ENCODE measurements around the gene NME7.
"Not testable (repeated sequence)": the region's sequence is repeated elsewhere in the genome, so short reads cannot be mapped to it uniquely, and the experiment has no call there.

NME7 gene

DNA sequence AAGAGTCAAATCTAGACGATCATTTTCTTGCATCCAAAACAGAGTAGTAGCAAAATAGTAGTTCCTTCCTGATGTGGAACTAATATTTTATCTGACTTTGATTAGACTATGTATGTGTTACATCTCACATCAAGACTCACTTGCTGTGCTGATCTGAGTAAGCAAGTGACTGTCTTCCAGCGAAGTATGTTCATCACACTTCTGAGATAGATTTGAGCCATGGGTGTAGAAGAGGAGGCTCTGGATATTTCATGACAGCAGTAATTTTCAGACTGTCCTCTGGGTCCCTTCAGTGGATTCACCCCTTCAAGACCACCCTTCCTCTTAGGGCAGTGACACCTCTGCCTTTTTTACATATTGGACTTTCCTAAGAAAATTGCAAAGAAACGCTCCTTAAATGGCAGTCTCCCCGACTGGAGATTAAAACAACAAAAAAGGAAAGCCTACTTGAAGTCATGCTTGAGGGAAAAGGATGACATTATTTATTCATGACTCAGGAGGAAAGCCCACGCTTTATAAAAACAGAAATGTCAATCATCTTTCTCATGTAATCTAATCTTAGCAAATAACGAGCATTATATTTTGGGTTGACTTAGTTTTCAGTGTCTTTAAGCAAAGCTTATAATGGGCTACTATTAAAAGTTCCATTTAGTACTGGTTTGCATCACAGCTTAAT, 238.3 kb downstream of the NME7 start:
- FAIRE-seq, result no peak
- DNase-seq (ENCODE audit: low spot score), result no peak

DNA sequence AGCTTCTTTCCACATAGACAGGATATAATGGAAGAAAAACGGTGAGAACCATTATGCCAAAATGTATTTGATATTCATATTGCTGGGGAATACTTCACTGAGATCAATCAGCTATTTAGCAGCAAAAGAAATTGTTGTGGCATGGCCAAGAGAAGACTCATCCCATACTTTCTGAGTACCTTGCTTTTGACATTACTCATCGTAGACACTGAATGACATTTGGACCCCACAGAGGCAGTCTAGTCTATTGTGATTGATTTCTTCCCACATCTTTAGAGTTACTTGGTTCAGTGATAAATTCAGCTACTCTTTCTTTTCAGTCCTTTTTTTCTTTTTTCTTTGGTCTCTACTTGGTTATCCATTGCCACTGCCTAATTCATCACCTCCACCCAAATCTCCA, 239.0 kb downstream of the NME7 start:
- FAIRE-seq (no peak), DNase-seq (ENCODE audit: low spot score) (no peak)

DNA sequence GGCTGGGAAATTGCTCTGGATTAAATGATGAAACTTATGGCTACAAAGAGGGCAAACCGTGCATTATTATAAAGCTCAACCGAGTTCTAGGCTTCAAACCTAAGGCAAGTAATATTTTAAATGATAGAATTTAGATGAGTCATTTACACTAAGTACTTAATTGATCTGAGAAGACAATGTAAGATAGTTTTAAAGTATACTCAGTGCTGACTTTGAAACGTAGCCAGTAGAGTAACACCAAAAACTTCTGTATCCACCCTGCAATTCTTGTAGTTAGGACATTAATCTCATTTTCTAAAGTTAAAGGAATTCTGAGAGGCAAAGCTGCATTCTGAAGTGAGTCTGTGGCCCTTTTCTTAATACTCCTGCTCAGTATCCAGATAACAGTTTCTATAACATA, 240.3 kb downstream of the NME7 start:
- FAIRE-seq (no peak), DNase-seq (ENCODE audit: low spot score) (no peak)

DNA sequence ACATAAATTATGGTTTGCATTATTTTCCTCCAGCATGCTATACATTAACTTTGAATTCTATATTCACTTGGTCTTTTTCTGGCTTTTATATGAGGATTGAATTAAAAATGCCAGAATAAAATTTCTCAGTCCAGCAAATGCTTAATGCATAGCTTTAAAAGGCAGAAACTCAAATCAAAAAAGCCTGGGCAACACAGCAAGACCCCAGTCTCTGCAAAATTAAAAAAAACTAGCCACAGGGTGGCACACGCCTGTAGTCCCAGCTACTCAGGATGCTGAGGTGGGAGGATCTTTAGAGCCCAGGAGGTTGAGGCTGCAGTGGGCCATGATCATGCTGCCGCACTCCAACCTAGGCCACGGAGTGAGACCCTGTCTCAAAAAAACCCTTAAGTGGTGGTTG, 241.3 kb downstream of the NME7 start:
- FAIRE-seq (no peak), DNase-seq (ENCODE audit: low spot score) (no peak)

DNA sequence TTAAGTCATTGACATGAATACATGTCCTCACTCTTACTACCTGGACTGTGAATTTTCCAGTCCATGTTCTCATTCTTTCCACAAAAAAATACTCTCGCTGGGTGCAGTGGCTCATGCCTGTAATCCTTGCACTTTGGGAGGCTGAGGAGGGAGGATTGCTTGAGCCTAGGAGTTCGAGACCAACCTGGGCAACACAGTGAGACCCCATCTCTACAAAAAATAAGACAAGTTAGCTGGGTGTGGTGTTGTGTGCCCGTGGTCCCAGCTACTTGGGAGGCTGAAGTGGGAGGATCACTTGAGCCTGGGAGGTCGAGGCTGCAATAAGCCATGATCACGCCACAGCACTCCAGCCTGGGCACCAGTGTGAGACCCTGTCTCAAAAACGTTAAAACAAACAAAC, 242.0 kb downstream of the NME7 start:
- not testable (repeated sequence) for FAIRE-seq; DNase-seq (ENCODE audit: low spot score)

DNA sequence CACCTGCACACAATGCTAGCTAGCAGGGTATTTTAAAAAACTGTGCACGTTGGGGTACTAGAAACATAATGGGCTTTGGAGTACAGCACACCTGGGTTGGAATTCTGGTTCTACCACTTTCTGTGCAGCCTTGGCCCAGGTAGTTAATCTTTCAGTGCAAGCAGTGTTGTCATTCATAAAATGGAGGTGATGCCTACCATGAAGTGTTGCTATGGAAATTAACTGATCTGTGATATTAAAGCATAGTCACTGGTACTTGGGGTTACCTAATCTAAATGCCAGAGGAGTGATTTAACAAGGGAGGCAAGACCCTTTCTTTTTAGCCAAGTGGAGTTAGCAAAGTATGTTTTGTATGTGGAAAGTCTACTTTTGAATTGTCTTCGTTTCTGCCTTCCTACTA, 243.1 kb downstream of the NME7 start:
- DNase-seq (ENCODE audit: low spot score) (no peak), FAIRE-seq (no peak)

DNA sequence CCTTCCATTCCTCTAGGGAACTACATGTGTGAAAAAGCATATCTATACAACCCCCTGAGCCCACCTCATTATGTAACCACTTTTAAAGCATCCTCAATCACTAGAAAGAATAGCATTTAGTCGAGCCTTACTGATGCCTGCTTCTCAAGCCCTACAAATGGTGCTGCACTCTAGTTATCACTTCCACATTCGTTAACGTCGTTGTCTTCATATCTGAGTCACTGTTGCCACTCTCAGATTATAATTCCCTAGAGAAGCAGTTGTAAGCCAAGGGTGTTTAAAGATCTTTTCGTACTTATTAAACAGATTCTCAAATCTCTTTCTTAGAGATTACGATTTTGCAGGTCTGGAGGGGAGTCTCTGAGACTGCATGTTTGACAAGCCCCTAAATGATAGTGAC, 244.6 kb downstream of the NME7 start:
- DNase-seq (ENCODE audit: low spot score), result no peak
- FAIRE-seq, result peak; percentile 13

DNA sequence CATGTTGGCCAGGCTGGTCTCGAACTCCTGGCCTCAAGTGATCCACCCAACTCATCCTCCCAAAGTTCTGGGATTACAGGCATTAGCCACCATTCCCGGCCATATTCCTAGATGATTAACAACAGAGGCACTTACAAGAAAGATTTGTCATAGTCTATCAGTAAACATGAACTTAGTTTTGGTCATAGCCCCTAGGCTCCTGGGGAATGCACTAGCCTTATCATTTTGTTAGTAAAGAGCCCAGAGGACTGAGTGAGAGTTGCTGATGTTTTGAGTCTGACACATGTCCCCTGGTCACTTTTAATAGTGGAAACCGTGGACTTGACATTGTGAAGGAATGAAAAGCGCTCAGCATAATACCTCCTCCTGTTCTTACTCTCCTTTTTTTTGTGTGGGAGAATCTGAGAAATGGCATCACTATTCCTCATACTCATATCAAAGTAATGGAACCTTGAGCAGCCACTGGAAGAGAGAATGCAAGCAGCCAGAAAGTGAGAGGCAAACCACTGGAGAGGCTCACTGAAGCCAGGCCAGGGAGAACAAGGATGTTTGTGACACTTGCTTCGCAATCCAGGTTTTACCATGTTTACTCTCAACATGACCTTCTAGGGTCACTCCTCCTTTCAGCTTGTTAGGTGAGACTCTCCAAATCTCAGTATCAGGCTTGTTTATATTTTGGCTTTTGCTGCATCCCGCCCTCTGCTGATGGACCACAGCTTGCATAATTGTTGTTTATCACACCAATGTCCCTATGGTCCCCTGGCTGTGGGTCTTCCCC, 246.3 kb downstream of the NME7 start:
- no peak for DNase-seq (ENCODE audit: low spot score)
- FAIRE-seq, result no peak

DNA sequence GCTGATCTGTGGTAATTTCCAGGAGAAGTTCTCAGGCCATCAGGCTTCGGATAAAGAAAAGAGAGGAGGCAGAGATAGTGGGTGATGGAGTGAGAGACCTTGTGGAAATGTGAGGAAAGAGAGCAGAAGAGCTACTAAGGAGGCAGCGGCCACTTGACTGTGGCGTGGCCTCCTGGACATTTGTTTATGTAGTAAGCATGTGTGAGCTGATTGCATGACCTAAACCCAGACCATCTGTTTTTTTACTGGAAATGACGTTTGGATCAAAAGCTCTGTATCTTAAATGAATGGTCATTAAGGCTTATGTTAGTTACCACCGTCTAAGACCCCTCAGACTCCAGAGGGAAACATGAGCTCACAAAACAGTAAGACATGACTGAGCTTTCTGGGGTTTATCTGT, 247.5 kb downstream of the NME7 start:
- FAIRE-seq (no peak), DNase-seq (ENCODE audit: low spot score) (no peak)

DNA sequence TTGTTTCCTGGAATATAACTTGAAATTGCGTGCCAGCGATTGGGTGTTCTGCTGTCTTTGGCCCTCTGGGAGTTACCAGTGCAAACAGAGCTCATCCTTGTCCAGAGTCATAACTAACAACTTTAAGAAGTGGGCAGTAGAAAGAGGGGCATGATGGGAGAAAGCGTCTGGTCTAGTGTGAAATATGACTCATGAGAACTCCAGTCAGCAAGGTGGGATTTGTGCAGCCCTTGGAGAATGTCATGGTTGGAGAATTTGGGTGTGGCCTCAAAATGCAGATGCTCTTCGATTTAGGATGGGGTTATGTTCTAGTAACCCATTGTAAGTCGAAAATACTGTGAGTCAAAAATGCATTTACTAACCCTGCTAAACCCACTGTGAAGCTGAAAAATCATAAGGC, 248.2 kb downstream of the NME7 start:
- DNase-seq (ENCODE audit: low spot score) (peak; percentile 48), FAIRE-seq (no peak)

DNA sequence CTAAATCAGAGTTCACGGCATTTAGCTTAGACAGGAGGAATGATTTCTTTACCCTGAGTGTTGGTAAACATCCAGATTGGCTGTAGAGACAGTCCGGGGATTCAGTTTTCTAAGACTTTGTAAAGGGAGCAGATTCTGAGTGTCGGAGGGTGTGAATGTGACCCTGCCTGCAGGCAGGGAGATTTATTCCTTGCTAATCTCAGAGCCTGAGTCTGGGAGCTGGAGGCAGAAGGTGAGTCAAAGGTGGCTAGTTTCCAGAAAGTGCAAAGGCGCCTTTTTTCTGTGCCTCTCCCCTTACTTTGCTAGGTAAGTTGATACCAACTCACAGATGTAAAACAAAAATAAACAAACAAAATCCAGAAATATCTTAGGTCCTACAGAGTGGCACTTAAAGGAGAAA, 249.4 kb downstream of the NME7 start:
- FAIRE-seq, result no peak
- no peak for DNase-seq (ENCODE audit: low spot score)

DNA sequence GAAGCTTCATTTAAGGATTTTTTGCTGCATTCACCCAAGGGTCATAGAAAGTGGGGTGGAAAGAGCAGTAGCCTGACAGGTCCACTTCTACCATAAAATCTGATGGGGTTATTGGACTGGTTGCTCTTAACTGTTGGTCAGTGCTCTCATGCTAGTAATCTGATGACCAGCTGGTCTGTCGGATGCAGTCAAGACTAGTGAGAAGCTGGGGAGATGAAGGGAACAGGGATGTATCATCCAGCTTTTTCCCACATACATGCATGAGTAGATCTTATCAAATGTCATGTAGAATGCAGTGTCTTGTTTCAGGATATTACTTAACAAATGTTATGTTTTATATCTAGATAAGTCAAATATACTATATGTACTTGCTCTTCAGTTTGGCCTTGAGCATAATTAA, 250.0 kb downstream of the NME7 start:
- no peak for FAIRE-seq

DNA sequence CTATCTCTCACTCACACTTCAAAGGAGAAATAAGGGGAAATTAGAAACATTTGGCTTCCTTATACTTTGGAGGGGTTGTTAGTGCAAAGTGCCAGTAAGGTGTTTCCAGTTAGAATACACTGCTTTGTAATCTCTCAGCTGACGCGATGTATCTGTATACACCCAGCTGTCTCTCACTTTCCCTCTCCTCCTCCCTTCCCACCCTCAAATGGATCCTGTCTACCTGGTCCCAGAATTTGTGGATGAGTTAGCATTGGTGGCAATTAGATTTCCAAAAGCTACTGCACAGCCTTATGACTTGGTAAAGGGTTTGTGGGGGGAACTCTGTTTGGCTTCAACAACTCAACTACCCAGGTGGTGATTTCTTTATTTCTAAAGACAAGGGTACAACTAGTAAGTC, 250.6 kb downstream of the NME7 start:
- DNase-seq (ENCODE audit: low spot score) (no peak), FAIRE-seq (no peak)

More for the DNA sequence above, 250.0 kb downstream of the NME7 start:
- no peak for DNase-seq (ENCODE audit: low spot score)

DNA sequence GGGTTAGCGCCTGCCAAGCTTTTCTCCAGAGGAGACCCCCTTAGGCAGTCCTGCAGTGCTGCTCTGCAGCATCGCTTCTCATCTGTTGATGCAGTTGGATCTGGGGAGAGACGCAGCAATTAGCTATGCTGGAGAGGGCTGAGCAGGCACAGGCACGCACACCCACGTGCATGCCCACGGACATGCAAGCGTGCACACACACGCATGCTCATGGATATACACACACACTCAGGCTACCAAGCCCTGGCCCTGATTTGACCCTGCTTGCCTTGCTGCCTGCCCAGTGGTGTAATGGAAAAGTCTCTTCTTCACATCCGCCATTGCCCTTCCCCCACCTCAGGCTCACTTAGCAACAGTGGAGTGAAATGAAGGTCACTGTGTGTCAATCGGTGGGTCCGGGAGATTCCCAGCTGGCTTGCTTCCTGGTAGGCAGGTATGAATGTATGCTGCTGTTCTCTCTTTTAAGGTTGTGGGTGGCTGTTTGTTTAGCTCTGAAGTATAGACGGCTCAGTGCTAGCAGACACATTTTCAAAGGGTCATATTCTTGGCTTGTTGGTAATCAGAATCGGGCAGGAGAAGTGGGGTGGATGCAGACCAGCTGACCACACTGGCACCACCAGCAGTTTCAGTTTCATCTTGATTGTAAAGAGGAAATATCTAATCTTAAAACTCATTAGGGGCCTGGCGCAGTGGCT, 251.6 kb downstream of the NME7 start:
- DNase-seq (ENCODE audit: low spot score) (peak; percentile 23), FAIRE-seq (no peak)

DNA sequence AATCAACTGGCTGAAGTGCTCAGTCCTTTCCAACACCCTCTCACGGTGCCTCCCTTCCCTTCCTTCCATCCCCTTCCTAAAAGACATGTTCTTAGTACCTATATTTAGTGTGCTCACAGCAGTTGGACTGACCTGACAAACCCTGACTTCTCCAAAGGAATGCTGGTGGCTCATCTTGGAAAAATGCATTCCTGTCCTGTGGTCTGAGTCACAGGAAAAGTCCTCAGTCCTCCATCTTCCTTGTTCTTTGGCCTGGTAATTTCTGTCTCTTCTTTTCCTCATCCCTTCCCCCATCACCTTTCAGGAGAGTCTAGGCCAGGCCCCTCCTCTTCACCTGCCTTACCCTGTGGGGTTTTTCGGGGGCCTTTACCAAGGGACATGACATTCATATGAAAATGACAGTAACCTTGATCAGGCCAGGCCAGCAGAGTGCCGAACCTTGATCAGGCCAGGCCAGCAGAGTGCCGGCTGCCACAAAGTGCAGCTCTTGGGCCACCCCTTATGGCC, 253.9 kb downstream of the NME7 start:
- FAIRE-seq, result no peak
- DNase-seq (ENCODE audit: low spot score), result peak; percentile 80

DNA sequence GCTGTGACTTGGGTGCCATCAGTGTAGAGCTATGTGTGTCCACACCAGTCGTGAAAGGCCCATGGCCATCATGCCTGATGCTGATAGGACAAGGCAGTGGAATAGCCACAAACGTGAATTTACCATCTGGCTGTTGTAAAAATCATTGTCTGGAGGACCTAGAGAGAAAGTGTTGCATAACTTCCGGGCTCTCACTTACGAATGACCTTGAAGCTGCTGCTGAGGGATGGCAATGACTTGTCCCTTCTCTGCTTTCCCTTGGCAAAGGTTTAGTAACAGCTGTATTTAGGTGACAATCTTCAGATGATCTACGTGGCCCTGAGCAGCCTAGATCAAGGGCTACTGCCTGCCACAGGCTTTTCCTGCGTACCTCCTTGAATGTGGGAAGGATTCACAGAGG, 255.4 kb downstream of the NME7 start:
- DNase-seq (ENCODE audit: low spot score), result peak; percentile 14
- no peak for FAIRE-seq

DNA sequence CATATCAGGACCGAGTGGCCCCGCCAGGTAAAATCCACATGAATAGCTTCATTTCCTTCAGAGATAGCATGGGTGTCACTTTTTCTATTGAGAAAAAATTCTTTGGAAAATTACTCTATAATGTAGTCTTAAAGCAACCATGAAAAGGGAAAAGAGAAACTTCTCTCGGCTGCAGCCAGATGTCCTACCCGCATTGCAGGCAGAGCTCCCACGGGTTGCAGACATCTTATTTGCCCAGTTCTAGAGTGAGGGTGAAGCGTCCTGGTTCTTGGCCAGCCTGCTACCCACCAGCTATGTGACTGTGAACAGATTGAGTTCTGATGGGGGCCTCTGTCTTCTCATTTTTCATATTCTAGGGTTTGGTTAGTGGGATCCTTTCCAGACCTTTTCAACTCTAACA, 256.1 kb downstream of the NME7 start:
- FAIRE-seq, result no peak
- no peak for DNase-seq (ENCODE audit: low spot score)

DNA sequence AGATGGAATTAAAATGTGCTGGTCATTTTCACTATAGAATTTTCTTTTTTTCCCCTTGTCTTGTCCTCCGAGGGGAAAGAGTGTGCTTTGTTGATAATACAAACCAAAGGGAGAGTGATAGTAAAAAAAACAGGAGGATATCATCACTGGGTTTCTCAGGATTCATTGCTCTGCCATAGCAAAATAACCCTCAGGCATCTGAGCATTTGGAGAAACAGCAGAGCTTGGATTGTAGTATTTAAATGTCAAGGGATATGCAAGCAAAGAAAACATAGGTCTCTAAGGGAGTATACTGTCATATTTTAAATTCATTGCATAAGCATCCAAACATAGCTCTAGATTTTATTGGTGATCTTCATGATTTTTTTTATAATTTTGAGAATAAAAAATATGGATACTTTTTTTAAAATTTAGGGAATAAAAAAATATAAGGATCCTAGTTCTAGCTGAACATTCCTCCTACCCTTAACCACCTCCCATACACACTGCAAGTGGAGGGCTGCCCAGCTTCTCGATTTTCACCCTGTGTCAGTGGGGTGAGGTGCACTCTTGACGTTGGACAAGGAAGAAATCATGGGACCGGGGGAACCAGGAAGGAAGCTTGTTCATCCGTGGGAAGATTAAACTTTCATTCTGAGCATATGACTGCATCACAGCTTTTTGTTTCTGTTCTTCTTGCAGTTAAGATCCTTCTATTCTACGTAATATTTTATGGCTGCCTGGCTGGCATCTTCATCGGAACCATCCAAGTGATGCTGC, 256.7 kb downstream of the NME7 start:
- no peak for FAIRE-seq

DNA sequence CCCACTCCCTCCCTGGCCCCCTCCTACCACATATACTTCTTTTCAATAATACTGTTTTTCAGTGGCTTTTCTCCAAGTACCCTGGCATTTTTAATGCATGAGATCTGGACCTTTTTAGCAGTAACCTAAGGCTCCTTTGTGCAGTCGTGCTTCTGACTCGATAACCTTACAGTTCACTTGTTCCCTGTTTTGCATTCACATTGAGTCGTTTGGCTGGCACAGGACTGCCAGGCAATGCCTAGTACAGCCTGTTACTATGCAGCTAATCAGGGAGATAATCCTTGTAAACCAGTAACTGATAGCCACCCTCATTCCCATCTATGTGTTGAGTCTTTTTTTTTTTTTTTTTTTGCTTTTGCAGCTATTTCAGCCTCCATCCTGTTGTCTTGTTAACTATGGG, 257.4 kb downstream of the NME7 start:
- DNase-seq (ENCODE audit: low spot score) (no peak), FAIRE-seq (no peak)

More for the DNA sequence above, 256.7 kb downstream of the NME7 start:
- no peak for DNase-seq (ENCODE audit: low spot score)

DNA sequence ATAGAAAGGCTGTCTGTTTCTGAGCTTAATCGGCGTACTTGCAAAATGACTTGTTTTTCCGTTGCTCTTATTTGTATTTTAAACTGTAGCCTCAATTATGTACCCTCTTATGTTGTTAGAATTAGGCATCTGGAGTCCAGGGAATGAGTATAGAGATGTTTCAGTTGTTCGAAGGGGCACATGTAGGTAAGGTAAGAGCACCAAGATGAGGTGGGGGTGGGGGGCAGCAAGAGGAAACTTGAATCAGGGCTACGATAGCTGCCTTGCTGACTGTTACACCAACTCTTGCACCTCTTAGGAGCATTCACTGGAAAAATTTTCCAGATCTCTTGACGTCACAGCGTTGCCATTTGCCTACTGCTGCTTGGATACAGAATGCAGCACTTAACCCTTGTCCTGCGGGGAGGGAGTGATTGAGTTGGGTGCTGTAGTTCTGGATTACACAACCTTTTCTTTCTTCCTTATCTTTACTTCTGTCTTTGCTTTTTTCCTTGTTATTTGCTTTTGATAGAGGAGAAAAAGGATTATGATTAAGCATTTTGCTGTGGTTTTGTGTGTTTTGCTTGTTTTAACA, 257.9 kb downstream of the NME7 start:
- DNase-seq (ENCODE audit: low spot score) (peak; percentile 53), FAIRE-seq (no peak)

DNA sequence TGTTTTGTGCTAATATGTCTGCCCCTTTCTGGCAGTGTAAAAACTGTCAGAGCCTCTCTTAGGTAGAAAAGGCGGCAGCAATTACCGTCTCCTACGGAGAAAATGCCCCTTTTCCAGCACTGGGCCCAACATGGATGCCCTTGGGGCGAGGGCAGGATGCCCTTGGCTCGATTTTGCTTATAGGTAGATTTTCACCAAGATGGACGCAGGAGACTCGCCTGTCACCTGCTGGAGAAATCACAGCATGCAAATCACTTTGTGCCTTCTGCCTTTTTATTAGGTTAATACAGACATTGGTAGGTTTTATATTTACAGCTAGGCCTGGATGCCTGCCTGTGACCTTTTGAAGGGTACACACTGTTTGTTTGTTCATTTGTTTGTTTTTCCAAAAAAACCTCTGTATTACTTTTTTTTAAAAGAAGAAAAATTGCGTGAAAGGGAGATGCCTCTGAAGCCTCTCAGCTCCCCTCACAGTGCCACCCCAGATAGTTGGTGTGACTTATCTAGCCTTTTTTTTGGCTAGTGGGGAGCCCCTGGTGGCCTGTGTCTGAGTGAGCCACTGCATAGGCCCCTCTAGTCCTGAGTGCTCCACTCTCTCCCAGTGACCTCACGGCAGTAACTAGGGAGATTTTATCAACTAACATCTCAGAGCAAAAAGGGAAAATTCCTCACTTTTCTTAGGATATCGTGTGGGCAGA, 258.6 kb downstream of the NME7 start:
- DNase-seq (ENCODE audit: low spot score), result peak; percentile 28
- no peak for FAIRE-seq

All from urothelium cell line (cell line).